ENCODE results near the gene MRM2. TPM values are rescaled to one million over a fixed set of nuclear protein-coding genes. Genes with fewer than 3 reads are reported as not detected.

MRM2 gene
- total RNA-seq: 18.9 and 21.6 TPM in 2 replicates
- long read RNA-seq, transcript MRM2-201 (3 exons, 1,601 nt): major isoform, 53 of 172 reads
- long read RNA-seq, transcript MRM2-205 (4 exons, 2,511 nt): minor isoform, 24 of 172 reads
- long read RNA-seq, transcript MRM2-204 (3 exons, 1,819 nt): minor isoform, 5 of 172 reads
- long read RNA-seq, partial matches to known transcripts: 25 of 172 reads
- long read RNA-seq, other reads (novel, unspliced or antisense): 64 of 172 reads

DNA sequence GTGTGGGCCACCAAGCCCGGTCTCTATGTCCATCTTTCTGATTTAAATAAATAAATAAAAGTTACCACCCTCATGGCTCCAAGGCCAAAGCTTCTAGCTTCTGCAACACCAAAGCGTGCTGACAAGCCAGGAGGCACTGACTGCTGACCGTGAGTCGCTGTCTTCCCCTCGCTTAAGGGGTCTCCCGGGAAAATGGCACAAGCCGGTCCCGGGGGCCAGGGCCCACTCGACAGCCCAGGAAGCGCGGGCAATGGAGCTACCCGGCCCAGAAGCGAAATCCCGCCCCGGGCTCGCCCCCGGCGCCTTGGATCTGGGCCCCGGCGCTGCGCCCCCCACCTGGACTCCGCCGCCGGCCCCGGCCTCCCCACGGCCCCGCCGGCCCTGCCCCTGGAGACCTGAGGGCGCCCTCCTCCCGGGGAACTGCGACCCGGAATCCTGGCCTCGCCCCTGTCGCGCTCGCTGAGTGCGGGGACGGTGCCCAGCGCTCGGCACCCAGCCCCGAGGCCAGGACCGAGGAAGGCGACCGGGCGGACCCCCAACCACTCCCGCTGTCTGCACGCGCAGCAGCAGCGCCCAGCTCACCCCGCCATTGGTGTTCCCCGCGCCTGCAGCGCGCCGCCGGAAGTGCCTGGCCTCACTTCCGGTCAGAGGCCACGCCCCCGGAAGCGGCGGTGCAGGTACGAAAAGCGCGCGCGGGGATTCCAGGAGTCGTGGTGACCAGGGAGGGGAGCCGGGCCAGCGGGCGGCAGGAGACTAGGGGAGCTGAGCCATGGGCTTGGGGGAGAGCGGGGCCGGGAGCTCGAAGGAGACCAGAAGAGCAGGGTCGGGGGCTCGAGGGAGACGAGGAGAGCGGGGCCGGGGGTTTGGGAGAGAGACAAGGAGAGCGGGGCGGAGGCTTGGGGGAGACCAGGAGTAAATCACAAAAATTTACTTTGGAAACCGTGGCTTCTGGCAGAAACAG, at the start of gene MRM2, which contains the start of gene NUDT1:
TSS of gene MRM2 (minus strand) at position 626 of the 961 bp plus-strand sequence. CDS start at position 590, 36 bp downstream.
TSS of gene NUDT1 (plus strand) at position 647 of the 961 bp plus-strand sequence. CDS start 2,349 bp downstream, outside the sequence.
- peak within 1 kb of the TSS; percentile 95 for H3K4me3 Mint-ChIP-seq (ENCODE audit: unreplicated experiment)
- no peaks in the 10 kb centered on the region for H3K27me3 Mint-ChIP-seq (ENCODE audit: unreplicated experiment)
- DNase-seq (ENCODE audit: extremely low spot score, unreplicated experiment): peak; percentile 93
- peaks cover 23% of the 10 kb centered on the region for H3K4me1 Mint-ChIP-seq (ENCODE audit: unreplicated experiment)
- peak within 1 kb of the TSS; percentile 83 for H3K27ac Mint-ChIP-seq (ENCODE audit: unreplicated experiment)
- H3K36me3 Mint-ChIP-seq (ENCODE audit: unreplicated experiment): peaks cover 11% of the 10 kb centered on the region
- H3K9me3 Mint-ChIP-seq (ENCODE audit: unreplicated experiment): no peaks in the 10 kb centered on the region
- TF ChIP-seq CTCF (IDR thresholded peaks at IDR 0.05): no peak

- no peak overlapping the region for H3K4me3 Mint-ChIP-seq (ENCODE audit: unreplicated experiment)
- H3K9me3 Mint-ChIP-seq (ENCODE audit: unreplicated experiment): no peaks in the 10 kb centered on the region
- no peak for DNase-seq (ENCODE audit: extremely low spot score, unreplicated experiment)
- peaks cover 3% of the 10 kb centered on the region for H3K36me3 Mint-ChIP-seq (ENCODE audit: unreplicated experiment)
- no peak for TF ChIP-seq CTCF (IDR thresholded peaks at IDR 0.05)
- peaks cover 4% of the 10 kb centered on the region for H3K4me1 Mint-ChIP-seq (ENCODE audit: unreplicated experiment)
- H3K27me3 Mint-ChIP-seq (ENCODE audit: unreplicated experiment): no peaks in the 10 kb centered on the region
- H3K27ac Mint-ChIP-seq (ENCODE audit: unreplicated experiment): no peak overlapping the region
These were observed 48.9 kb upstream of the MRM2 start for GRCh38 chr7:2290877-2291276.

- H3K27me3 Mint-ChIP-seq (ENCODE audit: unreplicated experiment): no peaks in the 10 kb centered on the region
- H3K4me3 Mint-ChIP-seq (ENCODE audit: unreplicated experiment): no peak overlapping the region
- H3K36me3 Mint-ChIP-seq (ENCODE audit: unreplicated experiment): peaks cover 3% of the 10 kb centered on the region
- TF ChIP-seq CTCF (IDR thresholded peaks at IDR 0.05): no peak
- no peaks in the 10 kb centered on the region for H3K9me3 Mint-ChIP-seq (ENCODE audit: unreplicated experiment)
- H3K27ac Mint-ChIP-seq (ENCODE audit: unreplicated experiment): no peak overlapping the region
- no peak for DNase-seq (ENCODE audit: extremely low spot score, unreplicated experiment)
- H3K4me1 Mint-ChIP-seq (ENCODE audit: unreplicated experiment): no peaks in the 10 kb centered on the region
These were observed 47.6 kb upstream of the MRM2 start for GRCh38 chr7:2289621-2290020.

- no peak overlapping the region for H3K4me3 Mint-ChIP-seq (ENCODE audit: unreplicated experiment)
- H3K27ac Mint-ChIP-seq (ENCODE audit: unreplicated experiment): no peak overlapping the region
These were observed 47.1 kb upstream of the MRM2 start for GRCh38 chr7:2289111-2289586.

More at GRCh38 chr7:2289111-2289586, 47.1 kb upstream of the MRM2 start:
- no peak for TF ChIP-seq CTCF (IDR thresholded peaks at IDR 0.05)
- Mint-ChIP-seq H3K9me3 (ENCODE audit: unreplicated experiment) (no peaks in the 10 kb centered on the region), H3K27me3 (ENCODE audit: unreplicated experiment) (no peaks in the 10 kb centered on the region), H3K4me1 (ENCODE audit: unreplicated experiment) (no peaks in the 10 kb centered on the region), H3K36me3 (ENCODE audit: unreplicated experiment) (peaks cover 3% of the 10 kb centered on the region)
- DNase-seq (ENCODE audit: extremely low spot score, unreplicated experiment): no peak

Measured in osteocyte (in vitro differentiated cells).